SK-N-SH treated with all-trans-retinoic acid at 6 μM for 48 hours (cell line): Measurements from ENCODE around the gene VTI1A.

Experiments
- ATAC-seq: fragments of 200-7000 bp; cut with Tn5 transposase; 3 replicates; pipeline ENCODE4 v1.9.1; 2020; ENCODE audit warnings: mild to moderate bottlenecking, moderate library complexity
- ARNTL ChIP-seq: fragments of 450-650 bp; formaldehyde crosslinking; IDR thresholded peaks from 2 replicates; pipeline ENCODE4 v1.5.0; 2020; ENCODE audit warnings: low read depth, mild to moderate bottlenecking, moderate library complexity, borderline replicate concordance
- BACH2 ChIP-seq: fragments of 250-450 bp; sonication (Bioruptor Pico); IDR thresholded peaks from 2 replicates; pipeline ENCODE4 v1.9.0; 2021; ENCODE audit warnings: mild to moderate bottlenecking, borderline replicate concordance
- CREB5 ChIP-seq: fragments of 250-450 bp; sonication (Bioruptor Pico); IDR thresholded peaks from 2 replicates; pipeline ENCODE4 v1.5.1; 2020; ENCODE audit warnings: low read depth, mild to moderate bottlenecking, moderate library complexity
- CSDC2 ChIP-seq: fragments of 250-450 bp; sonication (Bioruptor Pico); IDR thresholded peaks from 2 replicates; pipeline ENCODE4 v1.5.0; 2020; ENCODE audit warnings: mild to moderate bottlenecking, moderate library complexity
- ESRRG ChIP-seq: fragments of 250-450 bp; sonication (Bioruptor Pico); IDR thresholded peaks from 2 replicates; pipeline ENCODE4 v1.6.1; 2021; ENCODE audit warnings: mild to moderate bottlenecking
- GLIS3 ChIP-seq: fragments of 250-450 bp; sonication (Bioruptor Pico); IDR thresholded peaks from 2 replicates; pipeline ENCODE4 v1.5.0; 2020; ENCODE audit warnings: mild to moderate bottlenecking, moderate library complexity
- ISL1 ChIP-seq: fragments of 250-450 bp; sonication (Bioruptor Pico); IDR thresholded peaks from 2 replicates; pipeline ENCODE4 v2.1.2; 2022; ENCODE audit warnings: mild to moderate bottlenecking, moderate library complexity
- OSR1 ChIP-seq: fragments of 250-450 bp; sonication (Bioruptor Pico); IDR thresholded peaks from 2 replicates; pipeline ENCODE4 v1.8.0; 2022; ENCODE audit warnings: moderate library complexity, mild to moderate bottlenecking, inconsistent platforms
- PATZ1 ChIP-seq: fragments of 250-450 bp; sonication (Bioruptor Pico); IDR thresholded peaks from 2 replicates; pipeline ENCODE4 v1.8.0; 2020; ENCODE audit warnings: mild to moderate bottlenecking, moderate library complexity, borderline replicate concordance
- RARB ChIP-seq: fragments of 250-450 bp; sonication (Bioruptor Pico); IDR thresholded peaks from 2 replicates; pipeline ENCODE4 v1.8.0; 2021; ENCODE audit warnings: mild to moderate bottlenecking, moderate library complexity
- SNAI2 ChIP-seq: fragments of 250-450 bp; sonication (Bioruptor Pico); IDR thresholded peaks from 2 replicates; pipeline ENCODE4 v1.5.0; 2020; ENCODE audit warnings: mild to moderate bottlenecking, moderate library complexity
- TCF4 ChIP-seq: fragments of 250-450 bp; sonication (Bioruptor Pico); IDR thresholded peaks from 2 replicates; pipeline ENCODE4 v1.8.0; 2021; ENCODE audit warnings: mild to moderate bottlenecking, moderate library complexity, borderline replicate concordance
- TOX ChIP-seq: fragments of 250-450 bp; sonication (Bioruptor Pico); IDR thresholded peaks from 2 replicates; pipeline ENCODE4 v1.8.0; 2021; ENCODE audit warnings: mild to moderate bottlenecking, moderate library complexity, borderline replicate concordance
- ZC3H10 ChIP-seq: fragments of 250-450 bp; sonication (Bioruptor Pico); IDR thresholded peaks from 2 replicates; pipeline ENCODE4 v1.5.1; 2021; ENCODE audit warnings: mild to moderate bottlenecking, moderate library complexity
- ZFP3 ChIP-seq: fragments of 250-450 bp; sonication (Bioruptor Pico); IDR thresholded peaks from 2 replicates; pipeline ENCODE4 v1.5.0; 2020; ENCODE audit warnings: mild to moderate bottlenecking, moderate library complexity
- ZFP30 ChIP-seq: fragments of 450-650 bp; formaldehyde crosslinking; IDR thresholded peaks from 2 replicates; pipeline ENCODE4 v1.5.0; 2022; ENCODE audit warnings: mild to moderate bottlenecking, moderate library complexity
- ZNF565 ChIP-seq: fragments of 450-650 bp; formaldehyde crosslinking; conservative IDR thresholded peaks from 2 replicates; pipeline ENCODE4 v1.5.0; 2020; ENCODE audit warnings: low read depth, mild to moderate bottlenecking, moderate library complexity
- ZNF70 ChIP-seq: fragments of 450-650 bp; formaldehyde crosslinking; IDR thresholded peaks from 2 replicates; pipeline ENCODE4 v1.5.0; 2020; ENCODE audit warnings: mild to moderate bottlenecking, moderate library complexity
- ZNF8 ChIP-seq: fragments of 450-650 bp; formaldehyde crosslinking; IDR thresholded peaks from 2 replicates; pipeline ENCODE4 v1.5.0; 2020; ENCODE audit warnings: mild to moderate bottlenecking, moderate library complexity
- TF ChIP-seq, protein P1 (sequence below): fragments of 250-450 bp; sonication (Bioruptor Pico); IDR thresholded peaks from 2 replicates; pipeline ENCODE4 v1.5.0; 2020; ENCODE audit warnings: mild to moderate bottlenecking, moderate library complexity
- TF ChIP-seq, protein P2 (sequence below): fragments of 250-450 bp; sonication (Bioruptor Pico); IDR thresholded peaks from 2 replicates; pipeline ENCODE4 v1.8.0; 2021; ENCODE audit warnings: low read depth, mild to moderate bottlenecking, moderate library complexity, borderline replicate concordance

The VTI1A gene

DNA sequence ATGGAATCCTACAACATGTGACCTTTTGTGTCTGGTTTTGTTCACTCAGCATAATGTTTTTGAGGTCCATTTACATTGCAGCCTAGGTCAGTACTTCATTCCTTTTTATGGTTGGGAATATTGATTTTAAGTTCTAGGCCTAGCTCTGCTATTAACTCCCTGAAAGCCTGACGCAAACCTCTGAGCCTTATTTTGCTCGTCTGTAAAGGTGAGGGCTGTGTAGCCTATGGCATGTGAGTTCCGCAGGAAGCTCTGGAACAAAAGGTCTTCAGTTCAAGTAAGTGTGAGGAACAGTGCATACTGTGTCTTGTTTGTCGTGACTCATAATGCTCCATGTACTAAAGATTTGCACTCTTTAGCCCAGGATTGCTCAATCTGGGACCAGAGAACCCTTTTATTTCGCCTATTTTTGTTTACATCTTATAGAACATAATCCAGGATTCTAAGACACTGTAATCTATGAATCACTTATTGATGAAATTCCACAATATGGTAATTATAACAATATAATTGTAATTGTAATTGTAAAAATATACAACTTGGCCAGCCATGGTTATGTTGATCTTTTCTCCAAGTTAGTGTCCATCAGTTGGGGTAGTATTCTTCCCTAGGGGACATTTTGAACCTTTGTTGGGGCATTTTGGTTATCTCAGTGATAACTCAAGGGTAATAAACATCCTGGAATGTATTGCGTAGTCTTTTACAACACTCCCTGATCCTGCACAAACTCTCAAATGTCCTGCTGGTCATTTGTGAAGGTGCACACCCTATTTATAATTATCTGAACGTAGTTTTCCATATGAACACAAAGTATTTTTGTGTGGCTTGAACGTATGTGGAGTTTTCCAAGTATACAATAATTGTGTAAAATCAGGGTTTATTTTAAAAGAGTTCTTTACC, 184.7 kb downstream of the VTI1A start:
- no peak for TF ChIP-seq OSR1 (CRISPR knock-in tag)
- no peak for TF ChIP-seq ZFP30 (CRISPR knock-in tag)
- no peak for TF ChIP-seq ARNTL (CRISPR knock-in tag)
- no peak for TF ChIP-seq ZC3H10 (CRISPR knock-in tag)
- no peak for ATAC-seq

DNA sequence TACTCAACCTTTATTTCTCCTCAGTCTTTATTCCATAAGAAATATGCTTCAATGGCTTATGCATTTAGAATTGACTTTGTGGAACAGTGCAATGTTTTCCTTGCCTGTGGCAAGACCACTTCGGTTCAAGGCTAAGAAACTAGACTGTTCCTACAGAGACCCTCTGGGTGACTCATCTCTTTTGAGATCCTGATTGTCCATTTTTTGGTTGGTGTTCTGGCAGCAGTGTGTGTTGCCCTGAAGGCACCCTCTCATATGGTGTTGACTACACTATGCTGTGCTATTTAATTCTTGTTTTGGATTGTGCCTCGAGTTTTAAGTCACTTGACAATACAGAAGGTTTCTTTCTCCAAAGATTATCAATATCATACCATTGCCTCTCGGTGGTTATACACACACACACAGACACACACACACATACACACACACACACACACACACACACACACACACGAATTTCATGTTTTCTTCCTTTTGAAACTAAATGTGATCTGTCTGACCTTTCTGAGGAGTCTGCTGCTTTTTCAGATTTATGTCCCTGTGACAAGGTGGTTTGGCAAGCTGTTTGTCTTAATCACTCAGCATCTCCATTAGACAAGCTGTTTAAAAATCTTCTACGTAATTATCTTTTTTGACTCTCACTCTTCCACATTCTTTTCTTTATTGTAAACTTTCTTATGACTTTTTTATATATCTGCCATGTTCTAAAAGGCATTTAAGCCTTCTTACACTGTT, 187.2 kb downstream of the VTI1A start:
- TF ChIP-seq ZNF70 (CRISPR knock-in tag): no peak
- no peak for TF ChIP-seq ARNTL (CRISPR knock-in tag)
- TF ChIP-seq, all 23 proteins: peak for 0
- peak; percentile 73 for ATAC-seq

DNA sequence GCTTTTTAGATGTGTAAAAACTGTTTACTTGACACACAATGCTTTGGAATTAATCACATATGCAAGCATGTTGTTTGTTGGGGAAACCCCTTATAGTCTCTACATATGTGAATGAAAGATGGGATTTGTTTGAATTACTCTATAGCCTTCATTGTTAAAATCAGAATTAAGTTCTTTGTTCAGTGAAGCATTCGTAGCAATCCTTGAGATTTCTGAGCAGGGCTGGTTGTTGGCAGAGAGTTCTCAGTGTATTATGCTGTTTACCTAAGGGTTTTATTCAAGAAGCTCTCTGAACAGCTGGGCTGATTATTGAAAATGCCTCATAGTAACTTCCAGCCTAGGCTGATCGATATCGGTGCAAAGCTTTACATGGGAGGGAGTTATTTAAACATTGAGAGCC, 190.9 kb downstream of the VTI1A start:
- no peak for ATAC-seq
- TF ChIP-seq SNAI2 (CRISPR knock-in tag): no peak
- no peak for TF ChIP-seq PATZ1
- TF ChIP-seq GLIS3 (CRISPR knock-in tag): no peak
- TF ChIP-seq ZC3H10 (CRISPR knock-in tag): no peak
- TF ChIP-seq, protein P1, sequence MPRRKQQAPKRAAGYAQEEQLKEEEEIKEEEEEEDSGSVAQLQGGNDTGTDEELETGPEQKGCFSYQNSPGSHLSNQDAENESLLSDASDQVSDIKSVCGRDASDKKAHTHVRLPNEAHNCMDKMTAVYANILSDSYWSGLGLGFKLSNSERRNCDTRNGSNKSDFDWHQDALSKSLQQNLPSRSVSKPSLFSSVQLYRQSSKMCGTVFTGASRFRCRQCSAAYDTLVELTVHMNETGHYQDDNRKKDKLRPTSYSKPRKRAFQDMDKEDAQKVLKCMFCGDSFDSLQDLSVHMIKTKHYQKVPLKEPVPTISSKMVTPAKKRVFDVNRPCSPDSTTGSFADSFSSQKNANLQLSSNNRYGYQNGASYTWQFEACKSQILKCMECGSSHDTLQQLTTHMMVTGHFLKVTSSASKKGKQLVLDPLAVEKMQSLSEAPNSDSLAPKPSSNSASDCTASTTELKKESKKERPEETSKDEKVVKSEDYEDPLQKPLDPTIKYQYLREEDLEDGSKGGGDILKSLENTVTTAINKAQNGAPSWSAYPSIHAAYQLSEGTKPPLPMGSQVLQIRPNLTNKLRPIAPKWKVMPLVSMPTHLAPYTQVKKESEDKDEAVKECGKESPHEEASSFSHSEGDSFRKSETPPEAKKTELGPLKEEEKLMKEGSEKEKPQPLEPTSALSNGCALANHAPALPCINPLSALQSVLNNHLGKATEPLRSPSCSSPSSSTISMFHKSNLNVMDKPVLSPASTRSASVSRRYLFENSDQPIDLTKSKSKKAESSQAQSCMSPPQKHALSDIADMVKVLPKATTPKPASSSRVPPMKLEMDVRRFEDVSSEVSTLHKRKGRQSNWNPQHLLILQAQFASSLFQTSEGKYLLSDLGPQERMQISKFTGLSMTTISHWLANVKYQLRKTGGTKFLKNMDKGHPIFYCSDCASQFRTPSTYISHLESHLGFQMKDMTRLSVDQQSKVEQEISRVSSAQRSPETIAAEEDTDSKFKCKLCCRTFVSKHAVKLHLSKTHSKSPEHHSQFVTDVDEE: no peak
- TF ChIP-seq BACH2: no peak
- TF ChIP-seq, protein P2, sequence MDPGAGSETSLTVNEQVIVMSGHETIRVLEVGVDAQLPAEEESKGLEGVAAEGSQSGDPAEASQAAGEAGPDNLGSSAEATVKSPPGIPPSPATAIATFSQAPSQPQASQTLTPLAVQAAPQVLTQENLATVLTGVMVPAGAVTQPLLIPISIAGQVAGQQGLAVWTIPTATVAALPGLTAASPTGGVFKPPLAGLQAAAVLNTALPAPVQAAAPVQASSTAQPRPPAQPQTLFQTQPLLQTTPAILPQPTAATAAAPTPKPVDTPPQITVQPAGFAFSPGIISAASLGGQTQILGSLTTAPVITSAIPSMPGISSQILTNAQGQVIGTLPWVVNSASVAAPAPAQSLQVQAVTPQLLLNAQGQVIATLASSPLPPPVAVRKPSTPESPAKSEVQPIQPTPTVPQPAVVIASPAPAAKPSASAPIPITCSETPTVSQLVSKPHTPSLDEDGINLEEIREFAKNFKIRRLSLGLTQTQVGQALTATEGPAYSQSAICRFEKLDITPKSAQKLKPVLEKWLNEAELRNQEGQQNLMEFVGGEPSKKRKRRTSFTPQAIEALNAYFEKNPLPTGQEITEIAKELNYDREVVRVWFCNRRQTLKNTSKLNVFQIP (CRISPR knock-in tag): no peak
- no peak for TF ChIP-seq ESRRG (CRISPR knock-in tag)
- no peak for TF ChIP-seq RARB (CRISPR knock-in tag)
- no peak for TF ChIP-seq ZNF8 (CRISPR knock-in tag)
- no peak for TF ChIP-seq CSDC2 (CRISPR knock-in tag)
- TF ChIP-seq OSR1 (CRISPR knock-in tag): no peak
- no peak for TF ChIP-seq ARNTL (CRISPR knock-in tag)
- TF ChIP-seq TOX (CRISPR knock-in tag): no peak
- TF ChIP-seq TCF4 (CRISPR knock-in tag): no peak
- no peak for TF ChIP-seq ZNF565 (CRISPR knock-in tag)
- TF ChIP-seq ZFP30 (CRISPR knock-in tag): no peak
- no peak for TF ChIP-seq ISL1
- TF ChIP-seq CREB5 (CRISPR knock-in tag): no peak
- TF ChIP-seq ZFP3 (CRISPR knock-in tag): no peak
- TF ChIP-seq, all 23 proteins: peak for 0
